Measurements from ENCODE around the gene POLDIP2. TPM values are rescaled to one million over a fixed set of nuclear protein-coding genes. Genes with fewer than 3 reads are reported as not detected.

POLDIP2 gene
- total and polyA plus RNA-seq, 8 donors = 56.0 to 76.8 (median 63.1) TPM

DNA sequence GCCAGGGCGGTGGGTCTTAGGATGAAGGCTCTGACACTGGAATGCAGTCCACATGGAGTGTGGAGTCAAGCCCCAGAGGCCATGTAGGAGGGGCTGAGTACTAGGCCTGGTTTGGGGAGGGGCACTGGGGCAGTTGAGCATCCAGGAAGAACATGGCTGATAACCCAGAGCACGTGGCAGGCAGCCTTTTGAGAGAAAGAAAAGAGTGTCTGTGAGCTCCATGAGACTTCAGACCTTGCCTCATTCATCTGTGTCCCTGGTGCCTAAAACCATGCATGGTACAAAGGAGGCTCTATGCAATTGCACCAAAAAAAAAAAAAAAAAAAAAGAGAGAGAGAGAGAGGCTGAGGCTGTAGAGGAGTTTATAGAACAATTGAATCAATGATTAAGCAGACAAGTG, 34.1 kb upstream of the POLDIP2 start:
- no peak overlapping the region for H3K4me3 ChIP-seq
- H3K9me3 ChIP-seq = no peaks in the 10 kb centered on the region
- H3K4me1 ChIP-seq = no peaks in the 10 kb centered on the region
- H3K36me3 ChIP-seq = peaks cover 0 to 60% of the 10 kb centered on the region in 2 donors
- H3K27ac ChIP-seq = no peak overlapping the region
- DNase-seq (no peak), ATAC-seq (no peak)
- intact Hi-C loops (cut with DNase I) = no loop called here
- TF ChIP-seq, protein P1, sequence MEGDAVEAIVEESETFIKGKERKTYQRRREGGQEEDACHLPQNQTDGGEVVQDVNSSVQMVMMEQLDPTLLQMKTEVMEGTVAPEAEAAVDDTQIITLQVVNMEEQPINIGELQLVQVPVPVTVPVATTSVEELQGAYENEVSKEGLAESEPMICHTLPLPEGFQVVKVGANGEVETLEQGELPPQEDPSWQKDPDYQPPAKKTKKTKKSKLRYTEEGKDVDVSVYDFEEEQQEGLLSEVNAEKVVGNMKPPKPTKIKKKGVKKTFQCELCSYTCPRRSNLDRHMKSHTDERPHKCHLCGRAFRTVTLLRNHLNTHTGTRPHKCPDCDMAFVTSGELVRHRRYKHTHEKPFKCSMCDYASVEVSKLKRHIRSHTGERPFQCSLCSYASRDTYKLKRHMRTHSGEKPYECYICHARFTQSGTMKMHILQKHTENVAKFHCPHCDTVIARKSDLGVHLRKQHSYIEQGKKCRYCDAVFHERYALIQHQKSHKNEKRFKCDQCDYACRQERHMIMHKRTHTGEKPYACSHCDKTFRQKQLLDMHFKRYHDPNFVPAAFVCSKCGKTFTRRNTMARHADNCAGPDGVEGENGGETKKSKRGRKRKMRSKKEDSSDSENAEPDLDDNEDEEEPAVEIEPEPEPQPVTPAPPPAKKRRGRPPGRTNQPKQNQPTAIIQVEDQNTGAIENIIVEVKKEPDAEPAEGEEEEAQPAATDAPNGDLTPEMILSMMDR (IDR thresholded peaks at IDR 0.05) = no peak
- no peaks in the 10 kb centered on the region for H3K27me3 ChIP-seq

DNA sequence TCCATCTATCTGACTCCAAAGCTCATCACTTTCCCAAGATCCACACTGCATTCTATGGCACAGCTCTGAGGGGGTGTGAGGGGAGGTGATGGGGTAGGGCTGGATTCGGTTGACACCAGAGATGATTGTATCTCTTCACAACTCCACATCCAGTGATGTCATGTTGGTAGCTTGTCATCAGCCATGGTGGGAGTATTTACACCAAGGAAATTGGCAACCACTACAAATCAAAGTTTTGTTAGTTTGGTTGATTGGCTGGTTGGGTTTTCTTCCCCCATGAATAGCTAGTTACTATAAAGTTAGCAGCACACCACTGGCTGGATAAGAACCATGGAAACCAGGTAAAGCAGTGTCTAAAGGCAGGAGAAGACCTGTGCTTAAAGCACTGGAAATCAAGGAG, 33.7 kb upstream of the POLDIP2 start:
- intact Hi-C loops (cut with DNase I) = no loop called here
- TF ChIP-seq, protein P1 (IDR thresholded peaks at IDR 0.05) = no peak
- Histone ChIP-seq H3K27ac (no peak overlapping the region), H3K4me3 (no peak overlapping the region), H3K4me1 (no peaks in the 10 kb centered on the region), H3K27me3 (no peaks in the 10 kb centered on the region), H3K9me3 (no peaks in the 10 kb centered on the region), H3K36me3 (peaks cover 0 to 56% of the 10 kb centered on the region in 2 donors)
- DNase-seq (no peak), ATAC-seq (no peak)

DNA sequence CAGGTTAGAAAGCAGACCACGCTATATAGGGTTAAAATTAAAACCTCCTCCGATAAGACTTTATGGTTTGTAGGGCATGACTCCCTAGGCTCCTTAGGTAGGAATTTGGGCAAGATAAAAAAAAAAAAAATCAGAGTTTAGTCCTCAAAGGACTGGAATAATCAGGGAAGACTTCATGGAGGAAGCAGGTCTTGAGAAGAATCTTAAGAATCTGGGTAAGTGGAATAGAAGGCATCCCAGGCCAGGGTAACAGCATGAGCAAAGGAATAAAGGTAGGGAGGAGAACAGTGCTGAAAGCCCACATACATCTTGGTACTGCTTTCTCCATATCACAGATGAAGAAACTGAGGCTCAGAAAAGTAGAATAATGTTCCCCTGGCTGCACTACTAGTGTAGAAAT, 33.2 kb upstream of the POLDIP2 start:
- TF ChIP-seq, protein P1 (IDR thresholded peaks at IDR 0.05) = no peak
- intact Hi-C loops (cut with DNase I) = no loop called here
- H3K27ac ChIP-seq = no peak overlapping the region
- no peaks in the 10 kb centered on the region for H3K27me3 ChIP-seq
- peaks cover 0 to under 1% of the 10 kb centered on the region in 2 donors for H3K4me1 ChIP-seq
- DNase-seq (no peak), ATAC-seq (no peak)
- peaks cover 0 to 52% of the 10 kb centered on the region in 2 donors for H3K36me3 ChIP-seq
- no peak overlapping the region for H3K4me3 ChIP-seq
- H3K9me3 ChIP-seq = no peaks in the 10 kb centered on the region

DNA sequence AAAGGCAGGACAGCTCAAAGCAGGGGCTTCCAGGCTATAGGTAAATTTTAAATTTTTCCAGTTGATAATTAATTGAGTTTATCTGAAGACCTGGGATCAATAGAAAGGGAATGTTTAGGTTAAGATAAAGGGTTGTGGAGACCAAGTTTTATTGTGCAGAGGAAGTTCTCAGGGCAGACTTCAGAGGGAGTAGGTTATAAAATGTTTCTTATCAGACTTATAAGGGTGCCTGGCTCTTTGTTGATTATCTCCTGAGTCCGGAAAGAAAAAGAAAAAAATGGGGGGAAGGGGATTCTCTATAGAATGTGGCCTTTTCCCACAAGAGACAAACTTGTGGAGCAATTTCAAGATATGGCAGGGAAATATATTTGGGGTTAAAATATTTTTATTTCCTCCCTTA, 32.8 kb upstream of the POLDIP2 start:
- H3K4me1 ChIP-seq = peaks cover 0 to 5% of the 10 kb centered on the region in 2 donors
- ATAC-seq = no peak
- H3K4me3 ChIP-seq = no peak overlapping the region
- no peak for DNase-seq
- H3K27me3 ChIP-seq = peaks cover 0 to under 1% of the 10 kb centered on the region in 2 donors
- H3K36me3 ChIP-seq = peaks cover 0 to 48% of the 10 kb centered on the region in 2 donors
- intact Hi-C loops (cut with DNase I) = no loop called here
- no peak overlapping the region for H3K27ac ChIP-seq
- TF ChIP-seq, protein P1 (IDR thresholded peaks at IDR 0.05) = no peak
- no peaks in the 10 kb centered on the region for H3K9me3 ChIP-seq

DNA sequence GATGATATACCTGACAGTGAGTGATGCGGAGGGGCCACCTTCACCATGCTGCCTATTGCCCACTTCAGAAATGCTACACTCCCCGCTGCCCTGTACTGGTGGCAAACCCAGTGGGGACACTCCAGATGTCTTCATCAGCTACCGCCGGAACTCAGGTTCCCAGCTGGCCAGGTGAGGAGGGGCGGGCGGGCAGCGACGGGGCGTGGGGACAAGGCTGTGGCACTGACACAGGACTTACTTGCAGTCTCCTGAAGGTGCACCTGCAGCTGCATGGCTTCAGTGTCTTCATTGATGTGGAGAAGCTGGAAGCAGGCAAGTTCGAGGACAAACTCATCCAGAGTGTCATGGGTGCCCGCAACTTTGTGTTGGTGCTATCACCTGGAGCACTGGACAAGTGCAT, 30.8 kb upstream of the POLDIP2 start:
- DNase-seq (no peak), ATAC-seq (no peak)
- intact Hi-C loops (cut with DNase I) = no loop called here
- TF ChIP-seq, protein P1 (IDR thresholded peaks at IDR 0.05) = no peak
- H3K9me3 ChIP-seq = no peaks in the 10 kb centered on the region
- peaks cover 0 to 46% of the 10 kb centered on the region in 2 donors for H3K36me3 ChIP-seq
- H3K27ac ChIP-seq = no peak overlapping the region
- no peak overlapping the region for H3K4me3 ChIP-seq
- H3K27me3 ChIP-seq = peaks cover 0 to 13% of the 10 kb centered on the region in 2 donors
- H3K4me1 ChIP-seq = peaks cover 0 to 19% of the 10 kb centered on the region in 2 donors
